HepG2 (cell line): Measurements from ENCODE around the gene PNPLA8. TPM values are rescaled to one million over a fixed set of nuclear protein-coding genes. Genes with fewer than 3 reads are reported as not detected.

Experiments
- ATF7 ChIP-seq, 2 experiments: fragments of 450-650 bp in 1 of 2; sonication (generic) in 1 of 2; formaldehyde crosslinking in 1 of 2; IDR thresholded peaks; 2 replicates each; pipeline versions ENCODE4 v1.4.0 to v1.6.1; 2016 to 2020; ENCODE audit warnings: antibody characterized with exemption in 1 of 2, mild to moderate bottlenecking in 1 of 2, missing genetic modification reagents in 1 of 2
- EEA1 ChIP-seq: sonication (generic); formaldehyde crosslinking; IDR thresholded peaks from 2 replicates; pipeline ENCODE4 v1.5.1; 2020; ENCODE audit warnings: mild to moderate bottlenecking, missing genetic modification reagents, borderline replicate concordance
- HOXA7 ChIP-seq: sonication (generic); formaldehyde crosslinking; IDR thresholded peaks from 2 replicates; pipeline ENCODE4 v1.8.1; 2022; ENCODE audit warnings: mild to moderate bottlenecking, missing genetic modification reagents, moderate library complexity
- KLF15 ChIP-seq: sonication (generic); formaldehyde crosslinking; IDR thresholded peaks from 2 replicates; pipeline ENCODE4 v1.8.1; 2023; ENCODE audit warnings: borderline replicate concordance, mild to moderate bottlenecking, inconsistent platforms, missing genetic modification reagents, mixed read lengths
- MYC ChIP-seq: sonication (generic); formaldehyde crosslinking; IDR thresholded peaks from 2 replicates; pipeline ENCODE4 v1.9.0; 2021; ENCODE audit warnings: missing genetic modification reagents, borderline replicate concordance
- NFE2L1 ChIP-seq: sonication (generic); formaldehyde crosslinking; IDR thresholded peaks from 2 replicates; pipeline ENCODE4 v1.4.0; 2020; ENCODE audit warnings: missing genetic modification reagents, mild to moderate bottlenecking, borderline replicate concordance
- NFYC ChIP-seq: IDR thresholded peaks from 2 replicates; pipeline ENCODE4 v1.6.1; 2016; ENCODE audit warnings: missing genetic modification reagents, missing compliant biosample characterization
- RARG ChIP-seq: sonication (generic); formaldehyde crosslinking; IDR thresholded peaks from 2 replicates; pipeline ENCODE4 v1.4.0; 2020; ENCODE audit warnings: low read depth, mild to moderate bottlenecking, missing genetic modification reagents
- SP1 ChIP-seq, 2 experiments: fragments of 450-650 bp in 1 of 2; sonication (generic) in 1 of 2; formaldehyde crosslinking in 1 of 2; IDR thresholded peaks; 2 replicates each; pipeline versions ENCODE4 v1.4.0 to v1.6.1; 2016 to 2020; ENCODE audit warnings: missing genetic modification reagents in 1 of 2
- TCF7 ChIP-seq: sonication (generic); IDR thresholded peaks from 2 replicates; pipeline ENCODE4 v1.6.1; 2016; ENCODE audit warnings: antibody characterized with exemption, low read depth
- ZNF501 ChIP-seq: sonication (generic); formaldehyde crosslinking; IDR thresholded peaks from 2 replicates; pipeline ENCODE4 v1.5.1; 2020; ENCODE audit warnings: mild to moderate bottlenecking, moderate library complexity, missing genetic modification reagents
- ZNF629 ChIP-seq: sonication (generic); formaldehyde crosslinking; conservative IDR thresholded peaks from 2 replicates; pipeline ENCODE4 v1.5.0; 2020; ENCODE audit warnings: missing genetic modification reagents
- ZNF670 ChIP-seq: sonication (generic); formaldehyde crosslinking; IDR thresholded peaks from 2 replicates; pipeline ENCODE4 v1.8.0; 2022; ENCODE audit warnings: mild to moderate bottlenecking, missing genetic modification reagents, borderline replicate concordance
- ZNF720 ChIP-seq: sonication (generic); formaldehyde crosslinking; IDR thresholded peaks from 2 replicates; pipeline ENCODE4 v1.4.0; 2020; ENCODE audit warnings: missing genetic modification reagents
- ZSCAN30 ChIP-seq: sonication (generic); formaldehyde crosslinking; IDR thresholded peaks from 2 replicates; pipeline ENCODE4 v1.5.0; 2020; ENCODE audit warnings: mild to moderate bottlenecking, missing genetic modification reagents
- ZSCAN31 ChIP-seq: sonication (generic); formaldehyde crosslinking; IDR thresholded peaks from 2 replicates; pipeline ENCODE4 v1.5.0; 2020; ENCODE audit warnings: low read depth, mild to moderate bottlenecking, missing genetic modification reagents
- polyA plus RNA-seq, 8 experiments: library from polyadenylated mRNA; depleted of rRNA in 3 of 8; stranded (reverse) in 7 of 8; unstranded in 1 of 8; fragments of >200 nt; fragmentation: Illumina TruSeq in 4 of 8; extraction: Trizol in 4 of 8; gene quantifications; 2 replicates each; pipeline versions ENCODE4 v1.2.1 to v1.2.3, GENCODE V29; 2011 to 2016; ENCODE audit warnings: low read depth in 4 of 8, missing spikeins in 1 of 8, mixed read lengths in 1 of 8; ENCODE audit not compliant: insufficient read depth in 1 of 8
- total RNA-seq, 5 experiments: library from RNA; depleted of rRNA; stranded (reverse); fragments of >200 nt; fragmentation: Illumina TruSeq; extraction: Trizol; gene quantifications; 2 replicates each; pipeline ENCODE4 v1.2.3, GENCODE V29; 2016; ENCODE audit warnings: low read depth in 1 of 5
- TF ChIP-seq, protein P1 (sequence below): sonication (generic); formaldehyde crosslinking; IDR thresholded peaks from 2 replicates; pipeline ENCODE4 v1.5.0; 2020; ENCODE audit warnings: mild to moderate bottlenecking, missing genetic modification reagents, borderline replicate concordance
- TF ChIP-seq, protein P2 (sequence below): conservative IDR thresholded peaks from 2 replicates; pipeline ENCODE4 v1.6.1; 2018; ENCODE audit warnings: missing genetic modification reagents
- TF ChIP-seq, protein P3 (sequence below): sonication (generic); formaldehyde crosslinking; IDR thresholded peaks from 2 replicates; pipeline ENCODE4 v1.4.0; 2020; ENCODE audit warnings: missing genetic modification reagents, low read depth, mild to moderate bottlenecking, borderline replicate concordance

PNPLA8 gene
- total and polyA plus RNA-seq, 2 of the 13 experiments (the other 11 are each of a cell fraction or from before 2014, with no cell fraction given): 6.3 to 11.4 TPM

GRCh38 chr7:108525985-108526767 lies at the start of gene PNPLA8 (continued):
- TF ChIP-seq, protein P1, sequence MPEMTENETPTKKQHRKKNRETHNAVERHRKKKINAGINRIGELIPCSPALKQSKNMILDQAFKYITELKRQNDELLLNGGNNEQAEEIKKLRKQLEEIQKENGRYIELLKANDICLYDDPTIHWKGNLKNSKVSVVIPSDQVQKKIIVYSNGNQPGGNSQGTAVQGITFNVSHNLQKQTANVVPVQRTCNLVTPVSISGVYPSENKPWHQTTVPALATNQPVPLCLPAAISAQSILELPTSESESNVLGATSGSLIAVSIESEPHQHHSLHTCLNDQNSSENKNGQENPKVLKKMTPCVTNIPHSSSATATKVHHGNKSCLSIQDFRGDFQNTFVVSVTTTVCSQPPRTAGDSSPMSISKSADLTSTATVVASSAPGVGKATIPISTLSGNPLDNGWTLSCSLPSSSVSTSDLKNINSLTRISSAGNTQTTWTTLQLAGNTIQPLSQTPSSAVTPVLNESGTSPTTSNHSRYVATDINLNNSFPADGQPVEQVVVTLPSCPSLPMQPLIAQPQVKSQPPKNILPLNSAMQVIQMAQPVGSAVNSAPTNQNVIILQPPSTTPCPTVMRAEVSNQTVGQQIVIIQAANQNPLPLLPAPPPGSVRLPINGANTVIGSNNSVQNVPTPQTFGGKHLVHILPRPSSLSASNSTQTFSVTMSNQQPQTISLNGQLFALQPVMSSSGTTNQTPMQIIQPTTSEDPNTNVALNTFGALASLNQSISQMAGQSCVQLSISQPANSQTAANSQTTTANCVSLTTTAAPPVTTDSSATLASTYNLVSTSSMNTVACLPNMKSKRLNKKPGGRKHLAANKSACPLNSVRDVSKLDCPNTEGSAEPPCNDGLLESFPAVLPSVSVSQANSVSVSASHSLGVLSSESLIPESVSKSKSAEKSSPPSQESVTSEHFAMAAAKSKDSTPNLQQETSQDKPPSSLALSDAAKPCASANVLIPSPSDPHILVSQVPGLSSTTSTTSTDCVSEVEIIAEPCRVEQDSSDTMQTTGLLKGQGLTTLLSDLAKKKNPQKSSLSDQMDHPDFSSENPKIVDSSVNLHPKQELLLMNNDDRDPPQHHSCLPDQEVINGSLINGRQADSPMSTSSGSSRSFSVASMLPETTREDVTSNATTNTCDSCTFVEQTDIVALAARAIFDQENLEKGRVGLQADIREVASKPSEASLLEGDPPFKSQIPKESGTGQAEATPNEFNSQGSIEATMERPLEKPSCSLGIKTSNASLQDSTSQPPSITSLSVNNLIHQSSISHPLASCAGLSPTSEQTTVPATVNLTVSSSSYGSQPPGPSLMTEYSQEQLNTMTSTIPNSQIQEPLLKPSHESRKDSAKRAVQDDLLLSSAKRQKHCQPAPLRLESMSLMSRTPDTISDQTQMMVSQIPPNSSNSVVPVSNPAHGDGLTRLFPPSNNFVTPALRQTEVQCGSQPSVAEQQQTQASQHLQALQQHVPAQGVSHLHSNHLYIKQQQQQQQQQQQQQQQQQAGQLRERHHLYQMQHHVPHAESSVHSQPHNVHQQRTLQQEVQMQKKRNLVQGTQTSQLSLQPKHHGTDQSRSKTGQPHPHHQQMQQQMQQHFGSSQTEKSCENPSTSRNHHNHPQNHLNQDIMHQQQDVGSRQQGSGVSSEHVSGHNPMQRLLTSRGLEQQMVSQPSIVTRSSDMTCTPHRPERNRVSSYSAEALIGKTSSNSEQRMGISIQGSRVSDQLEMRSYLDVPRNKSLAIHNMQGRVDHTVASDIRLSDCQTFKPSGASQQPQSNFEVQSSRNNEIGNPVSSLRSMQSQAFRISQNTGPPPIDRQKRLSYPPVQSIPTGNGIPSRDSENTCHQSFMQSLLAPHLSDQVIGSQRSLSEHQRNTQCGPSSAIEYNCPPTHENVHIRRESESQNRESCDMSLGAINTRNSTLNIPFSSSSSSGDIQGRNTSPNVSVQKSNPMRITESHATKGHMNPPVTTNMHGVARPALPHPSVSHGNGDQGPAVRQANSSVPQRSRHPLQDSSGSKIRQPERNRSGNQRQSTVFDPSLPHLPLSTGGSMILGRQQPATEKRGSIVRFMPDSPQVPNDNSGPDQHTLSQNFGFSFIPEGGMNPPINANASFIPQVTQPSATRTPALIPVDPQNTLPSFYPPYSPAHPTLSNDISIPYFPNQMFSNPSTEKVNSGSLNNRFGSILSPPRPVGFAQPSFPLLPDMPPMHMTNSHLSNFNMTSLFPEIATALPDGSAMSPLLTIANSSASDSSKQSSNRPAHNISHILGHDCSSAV (CRISPR knock-in tag): no peak
- peak; percentile 99 for TF ChIP-seq ZNF501
- TF ChIP-seq ATF7 (IDR thresholded peaks at IDR 0.05): peak; percentile 48; the same call in 1 of the 2 replicates
- TF ChIP-seq ATF7 (CRISPR knock-in tag; IDR thresholded peaks at IDR 0.05): peak; percentile 77; the same call in 1 of the 2 replicates
- TF ChIP-seq EEA1: no peak; the same call in 1 of the 2 replicates
- no peak for TF ChIP-seq ZSCAN31
- TF ChIP-seq NFE2L1 (CRISPR knock-in tag): no peak
- TF ChIP-seq ZNF670 (CRISPR knock-in tag): 0 out of 2 replicates have a peak, but pooled peaks have one; percentile 70
- TF ChIP-seq RARG: no peak
- TF ChIP-seq ZSCAN30 (CRISPR knock-in tag): no peak
- TF ChIP-seq, protein P2, sequence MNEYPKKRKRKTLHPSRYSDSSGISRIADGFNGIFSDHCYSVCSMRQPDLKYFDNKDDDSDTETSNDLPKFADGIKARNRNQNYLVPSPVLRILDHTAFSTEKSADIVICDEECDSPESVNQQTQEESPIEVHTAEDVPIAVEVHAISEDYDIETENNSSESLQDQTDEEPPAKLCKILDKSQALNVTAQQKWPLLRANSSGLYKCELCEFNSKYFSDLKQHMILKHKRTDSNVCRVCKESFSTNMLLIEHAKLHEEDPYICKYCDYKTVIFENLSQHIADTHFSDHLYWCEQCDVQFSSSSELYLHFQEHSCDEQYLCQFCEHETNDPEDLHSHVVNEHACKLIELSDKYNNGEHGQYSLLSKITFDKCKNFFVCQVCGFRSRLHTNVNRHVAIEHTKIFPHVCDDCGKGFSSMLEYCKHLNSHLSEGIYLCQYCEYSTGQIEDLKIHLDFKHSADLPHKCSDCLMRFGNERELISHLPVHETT: peak; percentile 58
- no peak for TF ChIP-seq HOXA7 (CRISPR knock-in tag)
- TF ChIP-seq ZNF720 (CRISPR knock-in tag): no peak
- no peak for TF ChIP-seq ZNF629
- no peak for TF ChIP-seq SP1 (IDR thresholded peaks at IDR 0.05)
- peak; percentile 82 for TF ChIP-seq SP1 (CRISPR knock-in tag; IDR thresholded peaks at IDR 0.05)
- TF ChIP-seq, protein P3, sequence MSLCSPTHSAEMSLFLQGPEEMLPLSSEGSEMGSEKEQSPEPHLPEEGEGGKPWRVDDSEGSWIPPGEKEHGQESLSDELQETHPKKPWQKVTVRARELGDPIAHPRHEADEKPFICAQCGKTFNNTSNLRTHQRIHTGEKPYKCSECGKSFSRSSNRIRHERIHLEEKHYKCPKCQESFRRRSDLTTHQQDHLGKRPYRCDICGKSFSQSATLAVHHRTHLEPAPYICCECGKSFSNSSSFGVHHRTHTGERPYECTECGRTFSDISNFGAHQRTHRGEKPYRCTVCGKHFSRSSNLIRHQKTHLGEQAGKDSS: no peak; the same call in 1 of the 2 replicates
- no peak for TF ChIP-seq TCF7
- TF ChIP-seq KLF15 (CRISPR knock-in tag): no peak
- peak; percentile 85 for TF ChIP-seq NFYC (CRISPR knock-in tag)
- peak; percentile 47; the same call in 1 of the 2 replicates for TF ChIP-seq MYC
